NCI-H2081 treated with DMSO at 0.1 percent for 48 hours (cell line): Measurements from ENCODE around the gene SNTG2.

ENCODE experiments used
- DNase-seq: peaks from one replicate; lab custom pipeline; 2025; lab: John Stamatoyannopoulos, UW

SNTG2 gene

GRCh38 chr2:1002350-1002749 is 51.7 kb downstream of the SNTG2 start:
- DNase-seq: no peak

GRCh38 chr2:1004398-1004797 is 53.7 kb downstream of the SNTG2 start:
- no peak for DNase-seq

GRCh38 chr2:1010415-1010930 is 59.8 kb downstream of the SNTG2 start:
- DNase-seq: peak; percentile 77

GRCh38 chr2:1011006-1011405 is 60.4 kb downstream of the SNTG2 start:
- DNase-seq: no peak

DNA sequence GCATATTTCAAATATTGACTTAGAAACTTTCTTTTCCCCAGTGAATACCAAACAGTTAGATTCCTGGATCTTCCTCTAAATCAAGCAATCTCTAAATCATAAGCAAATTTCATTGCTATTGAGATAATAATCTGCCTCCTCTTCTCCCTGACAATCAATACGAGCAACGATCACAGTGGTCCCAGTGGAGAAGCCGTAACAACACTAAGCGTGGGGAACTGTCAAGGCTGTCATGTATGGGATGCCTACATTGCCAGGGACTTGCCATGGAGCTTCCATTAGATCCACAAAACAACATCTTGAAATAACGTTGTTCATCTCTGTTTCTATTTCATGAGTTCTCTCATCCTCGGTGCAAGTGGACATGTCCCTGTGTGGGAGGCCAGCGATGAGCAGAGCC is 61.3 kb downstream of the SNTG2 start:
- no peak for DNase-seq

DNA sequence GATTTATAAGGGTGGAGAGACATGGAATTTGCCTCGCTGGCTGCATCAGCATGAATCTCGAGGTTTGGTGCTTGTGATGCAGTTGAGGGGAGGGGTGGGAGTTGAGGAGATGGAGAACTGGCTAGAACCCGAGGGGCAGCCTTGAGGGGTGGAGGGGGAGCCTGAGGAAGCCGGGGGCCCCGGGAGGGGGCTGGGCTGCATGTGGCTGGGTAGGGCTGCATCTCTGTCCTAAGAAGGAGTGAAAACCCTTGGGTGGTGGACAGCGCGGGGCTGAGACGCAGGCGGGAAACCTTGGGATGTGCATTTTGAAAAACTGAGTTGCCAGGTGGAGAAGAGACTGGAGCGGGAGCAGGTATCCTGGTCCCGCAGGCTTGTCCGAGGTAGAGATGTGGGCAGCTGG is 64.2 kb downstream of the SNTG2 start:
- DNase-seq: no peak

GRCh38 chr2:1016500-1016899 is 65.9 kb downstream of the SNTG2 start:
- no peak for DNase-seq

GRCh38 chr2:1017827-1018226 is 67.2 kb downstream of the SNTG2 start:
- DNase-seq: no peak

- no peak for DNase-seq
Observed at GRCh38 chr2:1020206-1020605, 69.6 kb downstream of the SNTG2 start.

GRCh38 chr2:1022178-1022577 is 71.5 kb downstream of the SNTG2 start:
- DNase-seq: no peak

GRCh38 chr2:1024981-1025380 is 74.3 kb downstream of the SNTG2 start:
- DNase-seq: no peak

GRCh38 chr2:1026141-1026540 is 75.5 kb downstream of the SNTG2 start:
- no peak for DNase-seq

GRCh38 chr2:1028831-1029230 is 78.2 kb downstream of the SNTG2 start:
- no peak for DNase-seq

GRCh38 chr2:1032030-1032429 is 81.4 kb downstream of the SNTG2 start:
- no peak for DNase-seq

DNA sequence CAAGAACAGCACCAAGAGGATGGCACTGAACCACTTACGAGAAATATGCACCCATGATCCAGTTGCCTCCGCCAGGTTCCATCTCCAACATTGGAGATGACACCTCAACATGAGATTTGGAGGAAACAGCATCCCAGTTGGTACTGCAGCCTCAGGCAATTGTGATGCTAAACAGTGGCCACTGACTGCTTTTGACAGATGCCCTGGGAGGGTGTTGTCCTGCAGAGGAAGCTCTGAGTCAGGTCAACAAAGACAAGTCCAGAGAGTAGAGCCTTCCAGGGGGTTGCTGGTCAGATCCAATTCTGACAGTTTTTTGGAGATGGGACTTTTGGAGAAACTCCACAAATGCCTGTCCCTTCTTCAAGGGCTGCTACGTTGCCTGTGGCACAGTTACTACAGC is 82.4 kb downstream of the SNTG2 start:
- DNase-seq: no peak

DNA sequence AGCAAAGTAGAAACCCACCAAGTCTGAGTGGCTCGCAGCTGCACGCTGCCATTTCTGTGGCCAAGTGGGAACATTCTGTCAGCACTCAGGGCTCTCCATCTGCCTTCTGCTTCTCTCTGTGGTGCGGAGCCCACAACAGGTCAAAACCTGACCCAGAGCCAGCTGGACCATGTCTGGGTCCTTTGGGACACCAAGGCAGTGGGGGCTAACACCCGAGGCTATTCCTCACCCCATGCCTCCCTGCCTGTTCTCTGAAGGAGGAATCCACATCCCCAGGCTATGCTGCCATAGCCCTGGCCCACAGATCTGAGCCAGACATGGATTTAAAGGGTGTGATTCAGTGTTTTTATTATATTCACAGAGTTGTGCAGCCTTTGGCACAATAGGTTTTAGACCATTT is 86.4 kb downstream of the SNTG2 start:
- DNase-seq: no peak

GRCh38 chr2:1039549-1039948 is 88.9 kb downstream of the SNTG2 start:
- DNase-seq: no peak

GRCh38 chr2:1041012-1041805 is 90.6 kb downstream of the SNTG2 start:
- DNase-seq: peak; percentile 31

DNA sequence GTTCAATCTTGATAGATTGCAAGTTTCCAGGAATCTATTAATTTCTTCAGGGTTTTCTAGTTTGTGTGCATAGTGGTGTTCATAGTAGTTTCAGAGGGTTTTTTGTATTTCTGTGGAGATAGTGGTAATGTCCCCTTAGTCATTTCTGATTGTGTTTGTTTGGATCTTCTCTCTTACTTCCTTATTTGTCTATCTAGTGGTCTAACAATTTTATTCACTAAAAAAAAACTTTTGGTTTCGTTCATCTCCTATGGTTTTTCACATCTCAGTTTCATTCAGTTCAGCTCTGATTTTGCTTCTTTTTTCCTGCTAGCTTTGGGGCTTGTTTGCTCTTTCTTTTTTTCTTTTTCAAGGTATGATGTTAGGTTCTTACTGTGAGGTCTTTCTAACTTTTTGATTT is 94.5 kb downstream of the SNTG2 start:
- DNase-seq: no peak

DNA sequence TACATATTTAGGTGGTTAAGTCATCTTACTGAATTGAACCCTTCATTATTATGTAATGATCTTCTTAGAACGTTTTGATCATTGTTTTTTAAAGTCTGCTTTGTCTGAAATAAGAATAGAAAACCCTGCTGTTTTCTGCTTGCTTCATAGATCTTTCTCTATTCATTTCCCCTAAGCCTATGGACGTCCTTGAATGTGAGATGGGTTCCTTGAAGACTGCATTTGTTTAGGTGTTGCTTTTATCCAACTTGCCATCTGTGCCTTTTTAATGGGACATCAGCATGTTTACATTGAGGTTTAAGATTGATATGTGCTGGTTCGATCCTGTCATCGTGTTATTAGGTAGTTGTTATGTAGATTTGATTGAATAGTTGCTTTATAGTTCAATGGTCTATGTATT is 95.4 kb downstream of the SNTG2 start:
- no peak for DNase-seq

DNA sequence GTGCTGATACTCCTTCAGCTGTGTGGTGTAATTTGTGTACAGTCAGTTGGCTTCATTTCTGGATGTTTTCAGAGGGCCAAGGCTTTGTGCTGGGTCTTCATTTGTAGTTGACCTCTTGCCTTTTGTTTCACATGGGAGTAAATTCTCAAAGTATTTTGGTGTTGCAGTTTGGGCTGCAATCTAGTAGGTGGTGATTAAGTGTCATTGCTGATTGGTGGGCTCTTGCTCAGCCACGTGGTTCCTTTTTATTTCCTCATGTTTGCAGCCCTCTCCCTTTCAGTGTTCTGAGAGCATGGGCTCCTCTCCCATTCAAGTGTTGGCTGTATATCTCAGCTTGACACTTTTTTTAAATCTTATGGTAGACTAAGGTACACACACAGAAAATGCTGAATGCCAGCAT is 96.8 kb downstream of the SNTG2 start:
- no peak for DNase-seq

DNA sequence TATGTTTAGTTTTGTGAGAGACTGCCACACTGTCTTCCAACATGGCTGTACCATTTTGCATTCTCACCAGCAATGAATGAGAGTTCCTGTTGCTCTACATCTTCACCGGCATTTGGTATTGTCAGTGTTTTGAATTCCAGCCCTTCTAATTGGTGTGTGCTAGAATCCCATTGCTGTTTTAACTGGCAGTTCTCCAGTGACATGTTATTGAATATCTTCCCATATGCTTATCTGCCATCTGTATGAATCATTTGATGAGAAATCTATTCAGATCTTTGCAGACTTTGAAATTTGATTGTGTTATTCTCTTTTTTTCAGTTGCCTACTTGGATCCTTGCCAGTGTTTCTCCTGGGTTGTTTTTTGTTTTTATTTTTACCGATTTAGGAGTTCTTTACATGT is 99.0 kb downstream of the SNTG2 start:
- DNase-seq: no peak

GRCh38 chr2:1051075-1051474 is 100.4 kb downstream of the SNTG2 start:
- DNase-seq: peak; percentile 46

GRCh38 chr2:1052771-1053191 is 102.1 kb downstream of the SNTG2 start:
- no peak for DNase-seq
